Pancreas (tissue), 10 donors: Measurements from ENCODE around the gene REG3A. TPM values are rescaled to one million over a fixed set of nuclear protein-coding genes. Genes with fewer than 3 reads are reported as not detected.
A peak's percentile ranks its signal among the peaks of the same experiment; 100 is the strongest.

ENCODE experiments used
- ATAC-seq, 4 donors: fragments of 200-7000 bp; cut with Tn5 transposase; one replicate each; pipeline versions ENCODE4 v1.8.0 to v1.9.1; 2020; ENCODE audit warnings: mild to moderate bottlenecking in 4 of 4, moderate library complexity in 4 of 4
- DNase-seq, 6 donors: peaks; one replicate each; pipeline ENCODE4 v3.0.0-alpha.2; 2020
- FAIRE-seq: peaks from 2 replicates; lab custom pipeline; 2012; peaks lifted over from hg19 to GRCh38; lab: Jason Lieb, UNC
- H3K27ac ChIP-seq, 4 donors: fragments of 200-600 bp; sonication (generic); 1 replicate in 3 of 4; 2 replicates in 1 of 4; pipeline versions ENCODE4 v1.5.0 to v1.8.0; 2020
- H3K27me3 ChIP-seq, 4 donors: fragments of 200-600 bp; one replicate each; pipeline ENCODE4 v1.8.0; 2021
- H3K36me3 ChIP-seq, 3 donors: fragments of 200-600 bp; sonication (generic) in 1 of 3; one replicate each; pipeline versions ENCODE4 v1.5.0 to v1.8.0; 2020 to 2021
- H3K4me1 ChIP-seq, 3 donors: fragments of 200-600 bp; one replicate each; pipeline ENCODE4 v1.8.0; 2021
- H3K4me3 ChIP-seq, 4 donors: fragments of 200-600 bp; sonication (generic) in 2 of 4; one replicate each; pipeline versions ENCODE4 v1.5.0 to v1.8.0; 2020 to 2021
- H3K9me3 ChIP-seq, 4 donors: fragments of 200-600 bp; one replicate each; pipeline ENCODE4 v1.8.0; 2021
- CTCF ChIP-seq, 4 donors: fragments of 200-600 bp; sonication (generic) in 3 of 4; IDR thresholded peaks; one replicate each; pipeline versions ENCODE4 v1.5.0 to v1.8.0; 2021; ENCODE audit warnings: antibody characterized with exemption in 4 of 4
- WGBS, 2 donors: extraction: QIAGEN DNeasy Blood & Tissue Kit; methylation state at CpG; one replicate each; pipeline ENCODE4 v1.1.7; 2013; 5-methylcytosine and 5-hydroxymethylcytosine counted together
- intact Hi-C, 3 donors: fragments of 100-400 bp; cut with DNase I; formaldehyde crosslinking; loops; one replicate each; pipeline versions ENCODE4 v1.11.1 to v1.14.2; 2022
- polyA plus RNA-seq, 2 donors: library from polyadenylated mRNA; stranded (reverse); fragments of 200-250 nt; gene quantifications; one replicate each; pipeline ENCODE4 v1.2.3, GENCODE V29; 2013
- total RNA-seq, 6 donors: library from RNA; stranded (reverse); fragmentation: NEBNext Ultra II Directional in 4 of 6; extraction: Animal tissue kit (Norgen Biotek cat#: 25700) in 4 of 6; gene quantifications; one replicate each; pipeline versions ENCODE4 v1.2.1 to v1.2.4, GENCODE V29; 2021 to 2023
- donor health status: healthy with polysubstance abuse.
- donor health status: DM: no; HTN: no; CAD: no; lungs with moderate emphysema.
- donor health status: DM: no; HTN: no; CAD: no.
- donor health status: control.
- donor health status: control.
- donor health status: Bipolar disorder and iron deficiency.
- donor health status: DM: yes; HTN: yes; CAD: no.
- donor health status: DM: no; HTN: no; CAD: no.
- donor health status: DM: no; HTN: no; CAD: no.
- donor health status: DM: yes; HTN: yes; CAD: no.

REG3A gene
- total and polyA plus RNA-seq, 8 donors = 72.7 to 59,927 (median 1,669) TPM

GRCh38 chr2:79155826-79156476 lies 3.6 kb downstream of the REG3A start:
- Histone ChIP-seq H3K36me3 (no peaks in the 10 kb centered on the region), H3K9me3 (no peaks in the 10 kb centered on the region), H3K4me3 (no peak overlapping the region), H3K27me3 (no peaks in the 10 kb centered on the region), H3K4me1 (peaks cover 0 to 12% (median 5%) of the 10 kb centered on the region in 3 donors), H3K27ac (peak overlapping the region in 2 of 4 donors; percentile 25 to 45)
- peak in 3 of 4 donors; percentile 16 to 61 (median 55) for ATAC-seq
- TF ChIP-seq CTCF (IDR thresholded peaks at IDR 0.05) = no peak
- DNase-seq = peak in 2 of 6 donors; percentile 63 to 81
- FAIRE-seq = no peak
- WGBS, 2 donors = 92 to 99% methylated on average over 2 of the region's 2 CpGs
- intact Hi-C loops = no loop called here

GRCh38 chr2:79139423-79139822 lies 20.1 kb downstream of the REG3A start:
- H3K4me3 ChIP-seq = no peak overlapping the region
- ATAC-seq = peak; percentile 49 to 69 (median 56)
- peaks cover 0 to 18% (median 13%) of the 10 kb centered on the region in 3 donors for H3K4me1 ChIP-seq
- no peak for TF ChIP-seq CTCF (IDR thresholded peaks at IDR 0.05)
- H3K9me3 ChIP-seq = no peaks in the 10 kb centered on the region
- intact Hi-C loops = loop anchor here in 1 of 3 donors (10.0 kb wide), 1 partner anchor 75 kb away; no protein-coding TSS in a partner anchor
- no peaks in the 10 kb centered on the region for H3K27me3 ChIP-seq
- no peak for FAIRE-seq
- peak overlapping the region in 2 of 4 donors; percentile 60 to 64 for H3K27ac ChIP-seq
- DNase-seq = no peak
- H3K36me3 ChIP-seq = no peaks in the 10 kb centered on the region

GRCh38 chr2:79138385-79138784 lies 21.2 kb downstream of the REG3A start:
- peak overlapping the region in 2 of 4 donors; percentile 60 to 64 for H3K27ac ChIP-seq
- H3K36me3 ChIP-seq = no peaks in the 10 kb centered on the region
- H3K4me3 ChIP-seq = peak overlapping the region in 1 of 4 donors; percentile 46
- FAIRE-seq (no peak), ATAC-seq (peak; percentile 44 to 69 (median 47)), DNase-seq (peak in 2 of 6 donors; percentile 57 to 61)
- TF ChIP-seq CTCF (IDR thresholded peaks at IDR 0.05) = no peak
- 34 to 44% methylated on average over 3 of the region's 3 CpGs for WGBS, 2 donors
- intact Hi-C loops = loop anchor here in 1 of 3 donors (10.0 kb wide), 1 partner anchor 76 kb away; no protein-coding TSS in a partner anchor
- no peaks in the 10 kb centered on the region for H3K9me3 ChIP-seq
- peaks cover 0 to 13% (median 10%) of the 10 kb centered on the region in 3 donors for H3K4me1 ChIP-seq
- no peaks in the 10 kb centered on the region for H3K27me3 ChIP-seq

- H3K4me1 ChIP-seq = peaks cover 0 to 11% (median 4%) of the 10 kb centered on the region in 3 donors
- FAIRE-seq = no peak
- H3K36me3 ChIP-seq = no peaks in the 10 kb centered on the region
- no peak for TF ChIP-seq CTCF (IDR thresholded peaks at IDR 0.05)
- no peak overlapping the region for H3K4me3 ChIP-seq
- H3K9me3 ChIP-seq = no peaks in the 10 kb centered on the region
- H3K27ac ChIP-seq = peak overlapping the region in 2 of 4 donors; percentile 1 to 70
- peak; percentile 28 to 72 (median 60) for ATAC-seq
- H3K27me3 ChIP-seq = no peaks in the 10 kb centered on the region
- 29 to 31% methylated on average over 4 of the region's 4 CpGs for WGBS, 2 donors
- peak in 1 of 6 donors; percentile 49 for DNase-seq
- intact Hi-C loops = loop anchor here in 2 of 3 donors (5.0 to 10.0 kb wide), 2 partner anchors 83 to 86 kb away; no protein-coding TSS in a partner anchor
Measured at GRCh38 chr2:79131687-79132086, 27.9 kb downstream of the REG3A start.

- intact Hi-C loops = loop anchor here in 2 of 3 donors (5.0 to 10.0 kb wide), 4 partner anchors 85 to 755 kb away; partner anchors contain the start of gene REG3G (in 1 of the 2)
- no peak for FAIRE-seq
- no peak for ATAC-seq
- Histone ChIP-seq H3K27ac (no peak overlapping the region), H3K36me3 (no peaks in the 10 kb centered on the region), H3K4me1 (peaks cover 0 to 11% (median 6%) of the 10 kb centered on the region in 3 donors), H3K9me3 (no peaks in the 10 kb centered on the region), H3K4me3 (no peak overlapping the region), H3K27me3 (no peaks in the 10 kb centered on the region)
- TF ChIP-seq CTCF (IDR thresholded peaks at IDR 0.05) = no peak
- no peak for DNase-seq
Measured at GRCh38 chr2:79129804-79130203, 29.7 kb downstream of the REG3A start.
